ENCODE measurements around the gene AGPAT2.
"Not testable (repeated sequence)": the region's sequence is repeated elsewhere in the genome, so short reads cannot be mapped to it uniquely, and the experiment has no call there.

AGPAT2 gene

GRCh38 chr9:136711751-136712689, 24.8 kb upstream of the AGPAT2 start, which contains the start of gene DIPK1B (continued):
- TF ChIP-seq ZNF280C (tag by site-specific recombination; IDR thresholded peaks at IDR 0.05), result no peak
- no peak for TF ChIP-seq TRIM28 (IDR thresholded peaks at IDR 0.05; ENCODE audit: borderline replicate concordance, low read length)
- no peak for TF ChIP-seq ZNF670 (tag by site-specific recombination; IDR thresholded peaks at IDR 0.05; ENCODE audit: low read depth)
- TF ChIP-seq SCRT1 (tag by site-specific recombination; IDR thresholded peaks at IDR 0.05; ENCODE audit: borderline replicate concordance), result no peak
- no peak for TF ChIP-seq ZNF747 (tag by site-specific recombination; IDR thresholded peaks at IDR 0.05)
- TF ChIP-seq ZNF157 (tag by site-specific recombination; IDR thresholded peaks at IDR 0.05), result no peak
- no peak for TF ChIP-seq ZBTB11 (tag by site-specific recombination; conservative IDR thresholded peaks at IDR 0.05; ENCODE audit: low read depth)
- peak; percentile 26; the same call in 1 of the 2 replicates for TF ChIP-seq GLIS2 (tag by site-specific recombination; IDR thresholded peaks at IDR 0.05)
- peak; percentile 68 for TF ChIP-seq ZFHX2 (tag by site-specific recombination; conservative IDR thresholded peaks at IDR 0.05)
- peak; percentile 29 for TF ChIP-seq ZBTB26 (tag by site-specific recombination; optimal IDR thresholded peaks at IDR 0.05)
- no peak for TF ChIP-seq ZNF140 (tag by site-specific recombination; IDR thresholded peaks at IDR 0.05)
- no peak for TF ChIP-seq ZNF174 (tag by site-specific recombination; IDR thresholded peaks at IDR 0.05)

GRCh38 chr9:136711219-136711648, 24.0 kb upstream of the AGPAT2 start:
- H3K9me3 ChIP-seq (ENCODE audit: control insufficient read depth, insufficient read depth, low read depth, low read length); H3K27ac ChIP-seq (ENCODE audit: extremely low read depth, low read depth, low read length); H3K4me3 ChIP-seq (ENCODE audit: low read depth, low read length); H3K4me1 ChIP-seq (ENCODE audit: control insufficient read depth, insufficient read depth, low read length): not testable (repeated sequence)
- CTCF ChIA-PET, result interaction anchor here (0.6 kb wide), 1 partner anchor 14 kb away, joined by 3 read pairs; no protein-coding TSS in a partner anchor
- POLR2A ChIA-PET, result interaction anchor here (6.4 kb wide), 1 partner anchor 17 kb away, joined by 79 read pairs; no protein-coding TSS in a partner anchor
- peaks cover 0 to 19% of the 10 kb centered on the region in 2 experiments; a peak in 2 of 3 replicates for H3K36me3 ChIP-seq (ENCODE audit: control insufficient read depth in 2 of 2, insufficient read depth in 1 of 2, low read length in 2 of 2)
- peak; percentile 100 for TF ChIP-seq ZNF121 (tag by site-specific recombination; IDR thresholded peaks at IDR 0.05)
- 0 out of 2 replicates have a peak, but pooled peaks have one; percentile 30 for TF ChIP-seq ZNF391 (tag by site-specific recombination; IDR thresholded peaks at IDR 0.05; ENCODE audit: borderline replicate concordance, low read depth)
- peak; percentile 46; the same call in 1 of the 2 replicates for TF ChIP-seq ZNF2 (tag by site-specific recombination; IDR thresholded peaks at IDR 0.05)
- peak; percentile 62; the same call in 1 of the 2 replicates for TF ChIP-seq ZNF184 (tag by site-specific recombination; IDR thresholded peaks at IDR 0.05)
- peak; percentile 68; the same call in 1 of the 2 replicates for TF ChIP-seq ZNF324 (tag by site-specific recombination; IDR thresholded peaks at IDR 0.05)
- peak; percentile 45; the same call in 1 of the 2 replicates for TF ChIP-seq ZNF366 (tag by site-specific recombination; conservative IDR thresholded peaks at IDR 0.05)
- TF ChIP-seq SP3 (tag by site-specific recombination; IDR thresholded peaks at IDR 0.05), result 0 out of 2 replicates have a peak, but pooled peaks have one; percentile 18
- peak; percentile 76; the same call in 1 of the 2 replicates for TF ChIP-seq ZNF629 (tag by site-specific recombination; IDR thresholded peaks at IDR 0.05)
- peak; percentile 64 for TF ChIP-seq ZBTB17 (tag by site-specific recombination; IDR thresholded peaks at IDR 0.05)
- TF ChIP-seq PRDM10 (tag by site-specific recombination; IDR thresholded peaks at IDR 0.05), result peak; percentile 16; the same call in 1 of the 2 replicates
- peak; percentile 45; the same call in 1 of the 2 replicates for TF ChIP-seq ZXDB (tag by site-specific recombination; IDR thresholded peaks at IDR 0.05)
- 0 out of 2 replicates have a peak, but pooled peaks have one; percentile 29 for TF ChIP-seq BCL11B (tag by site-specific recombination; IDR thresholded peaks at IDR 0.05; ENCODE audit: low read depth)
- TF ChIP-seq PRDM1 (tag by site-specific recombination; IDR thresholded peaks at IDR 0.05), result peak; percentile 93
